HCT116 (cell line): ENCODE data around the gene ACVR1.

Source experiments
- EZH2 ChIP-seq: fragments of 200-600 bp; sonication (generic); IDR thresholded peaks from 2 replicates; pipeline ENCODE4 v1.6.1; 2017; ENCODE audit warnings: antibody characterized with exemption, mixed run types
- EZH2phosphoT487 ChIP-seq: fragments of 200-600 bp; IDR thresholded peaks from 2 replicates; pipeline ENCODE4 v1.6.1; 2018; ENCODE audit warnings: antibody characterized with exemption, borderline replicate concordance
- POLR2A ChIP-seq: IDR thresholded peaks from 2 replicates; pipeline ENCODE4 v1.7.0; 2011; ENCODE audit warnings: borderline replicate concordance; ENCODE audit not compliant: insufficient read depth, insufficient read length; ENCODE audit errors: extremely low read depth
- POLR2AphosphoS5 ChIP-seq: IDR thresholded peaks from 2 replicates; pipeline ENCODE4 v1.6.1; 2011; ENCODE audit warnings: mild to moderate bottlenecking, low read depth, low read length, moderate library complexity
- SP1 ChIP-seq: IDR thresholded peaks from 2 replicates; pipeline ENCODE4 v1.6.1; 2012; ENCODE audit warnings: low read depth
- YY1 ChIP-seq: IDR thresholded peaks from 2 replicates; pipeline ENCODE4 v1.6.1; 2011; ENCODE audit warnings: low read length, low read depth, moderate library complexity, mild to moderate bottlenecking; ENCODE audit not compliant: insufficient replicate concordance; ENCODE audit errors: extremely low read depth
- TF ChIP-seq, protein P1 (sequence below), 3 experiments: fragments of 200-600 bp in 1 of 3; sonication (generic) in 1 of 3; IDR thresholded peaks in 2 of 3; conservative IDR thresholded peaks in 1 of 3; 2 replicates each; pipeline ENCODE4 v1.5.1; 2012 to 2017; ENCODE audit warnings: low read depth in 2 of 3, low read length in 2 of 3, antibody characterized with exemption in 1 of 3, borderline replicate concordance in 1 of 3, control low read depth in 1 of 3, mild to moderate bottlenecking in 1 of 3, mixed read lengths in 1 of 3, mixed run types in 1 of 3, moderate library complexity in 1 of 3; ENCODE audit not compliant: insufficient read depth in 1 of 3

DNA sequence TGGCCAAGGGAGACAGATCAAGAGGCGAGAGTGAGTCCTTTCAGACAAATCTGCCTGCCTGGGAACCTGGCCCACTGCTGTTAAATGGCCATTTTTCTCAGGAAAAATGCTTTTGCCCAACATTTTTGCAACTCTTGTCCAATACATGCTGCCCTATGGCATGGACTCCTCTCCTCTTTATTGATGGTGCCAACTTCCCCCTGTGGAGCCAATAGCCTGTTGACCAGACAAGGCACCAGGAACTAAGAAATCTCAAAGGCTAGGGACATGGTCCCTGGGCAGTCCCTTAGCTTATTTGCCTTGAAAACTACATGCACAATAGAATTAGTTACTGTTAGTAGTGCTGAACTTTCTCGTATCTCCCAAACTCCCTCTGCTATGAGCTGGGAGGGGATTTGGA is 155.6 kb downstream of the ACVR1 start:
- no peak for TF ChIP-seq YY1
- TF ChIP-seq, protein P1, sequence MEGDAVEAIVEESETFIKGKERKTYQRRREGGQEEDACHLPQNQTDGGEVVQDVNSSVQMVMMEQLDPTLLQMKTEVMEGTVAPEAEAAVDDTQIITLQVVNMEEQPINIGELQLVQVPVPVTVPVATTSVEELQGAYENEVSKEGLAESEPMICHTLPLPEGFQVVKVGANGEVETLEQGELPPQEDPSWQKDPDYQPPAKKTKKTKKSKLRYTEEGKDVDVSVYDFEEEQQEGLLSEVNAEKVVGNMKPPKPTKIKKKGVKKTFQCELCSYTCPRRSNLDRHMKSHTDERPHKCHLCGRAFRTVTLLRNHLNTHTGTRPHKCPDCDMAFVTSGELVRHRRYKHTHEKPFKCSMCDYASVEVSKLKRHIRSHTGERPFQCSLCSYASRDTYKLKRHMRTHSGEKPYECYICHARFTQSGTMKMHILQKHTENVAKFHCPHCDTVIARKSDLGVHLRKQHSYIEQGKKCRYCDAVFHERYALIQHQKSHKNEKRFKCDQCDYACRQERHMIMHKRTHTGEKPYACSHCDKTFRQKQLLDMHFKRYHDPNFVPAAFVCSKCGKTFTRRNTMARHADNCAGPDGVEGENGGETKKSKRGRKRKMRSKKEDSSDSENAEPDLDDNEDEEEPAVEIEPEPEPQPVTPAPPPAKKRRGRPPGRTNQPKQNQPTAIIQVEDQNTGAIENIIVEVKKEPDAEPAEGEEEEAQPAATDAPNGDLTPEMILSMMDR (IDR thresholded peaks at IDR 0.05 in 2 of 3, conservative IDR thresholded peaks at IDR 0.05 in 1 of 3; ENCODE audit: borderline replicate concordance in 1 of 3, insufficient read depth in 1 of 3, low read depth in 2 of 3, low read length in 2 of 3) = no peak
- TF ChIP-seq EZH2 = no peak
- TF ChIP-seq POLR2A = no peak
- TF ChIP-seq POLR2AphosphoS5 = no peak
- no peak for TF ChIP-seq EZH2phosphoT487
- TF ChIP-seq SP1 = no peak
